GM12874 (cell line): Measurements from ENCODE around the gene CFAP68.

Experiments
- CTCF ChIP-seq: IDR thresholded peaks from 2 replicates; pipeline ENCODE4 v1.5.1; 2011; ENCODE audit warnings: low read depth, mild to moderate bottlenecking, control low read depth, low read length, moderate library complexity; ENCODE audit not compliant: insufficient read depth

CFAP68 gene

GRCh38 chr11:111921541-111922230 is 42.3 kb downstream of the CFAP68 start:
- no peak for TF ChIP-seq CTCF

DNA sequence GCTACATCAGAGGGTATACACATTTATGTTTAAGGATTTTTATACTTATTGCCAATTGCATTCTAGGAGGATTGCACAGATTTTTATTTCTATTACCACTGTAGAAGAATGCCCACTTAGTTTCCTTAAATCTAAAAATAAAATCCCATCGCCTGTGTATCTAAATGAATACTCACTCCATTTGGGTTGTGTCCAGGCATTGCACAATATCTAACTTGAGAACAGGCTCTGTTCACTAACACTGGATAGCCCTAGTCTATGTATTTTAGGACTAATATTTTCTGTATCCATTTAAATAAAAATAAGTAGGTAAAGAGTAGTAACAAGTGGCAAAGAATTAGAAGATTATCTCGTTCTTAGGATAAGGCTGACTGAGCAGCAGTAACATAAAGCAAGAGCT is 43.5 kb downstream of the CFAP68 start:
- no peak for TF ChIP-seq CTCF

DNA sequence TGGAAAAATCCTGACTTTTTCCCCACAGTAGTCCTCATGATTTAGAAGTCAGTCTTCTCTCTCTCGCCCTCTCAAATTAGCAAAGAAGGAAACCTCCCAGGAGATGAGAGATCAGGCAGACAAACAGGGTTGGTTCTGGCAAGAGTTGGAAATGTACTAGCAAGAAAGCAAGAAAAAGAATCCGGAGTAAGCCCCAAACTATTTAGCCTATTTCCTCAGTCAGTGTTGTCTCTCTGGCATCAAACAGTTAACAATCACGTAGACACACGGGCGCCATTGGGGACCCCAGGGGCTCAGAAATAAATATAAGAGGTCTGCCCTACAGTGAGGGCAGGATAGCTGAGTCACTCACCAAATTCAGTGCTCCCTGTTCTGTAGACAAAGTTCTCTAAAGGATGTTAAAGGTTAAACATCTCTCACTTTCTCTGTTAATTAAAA is 44.0 kb downstream of the CFAP68 start:
- TF ChIP-seq CTCF: no peak

DNA sequence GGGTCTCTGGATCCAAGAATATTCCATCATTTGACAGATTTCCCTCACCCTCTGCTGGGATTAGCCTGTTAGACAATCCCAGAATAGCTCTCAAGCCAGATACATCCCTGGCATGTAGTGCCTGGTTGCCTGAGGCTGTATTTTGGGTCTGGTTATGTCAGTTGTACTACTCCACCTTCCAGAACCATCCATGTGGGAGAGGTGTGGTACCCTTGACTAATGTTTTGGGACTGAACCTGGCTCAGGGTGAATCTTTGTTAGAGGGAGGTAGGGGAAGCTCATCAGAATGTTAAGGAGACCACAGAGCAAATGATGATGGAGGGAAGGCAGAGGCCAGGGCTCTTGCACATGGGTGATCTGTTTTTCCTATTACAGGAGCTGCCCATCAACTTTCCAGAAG is 44.6 kb downstream of the CFAP68 start:
- TF ChIP-seq CTCF: no peak

GRCh38 chr11:111925953-111926352 is 46.6 kb downstream of the CFAP68 start:
- no peak for TF ChIP-seq CTCF

- TF ChIP-seq CTCF: no peak
These were observed 47.4 kb downstream of the CFAP68 start for GRCh38 chr11:111926505-111927391.

GRCh38 chr11:111930472-111930871 is 51.1 kb downstream of the CFAP68 start:
- TF ChIP-seq CTCF: no peak
